HCT116 (cell line): ENCODE results near the gene MACROD1.

Experiments used
- JUND ChIP-seq: IDR thresholded peaks from 2 replicates; pipeline ENCODE4 v1.6.1; 2012
- POLR2A ChIP-seq: IDR thresholded peaks from 2 replicates; pipeline ENCODE4 v1.7.0; 2011; ENCODE audit warnings: borderline replicate concordance; ENCODE audit not compliant: insufficient read depth, insufficient read length; ENCODE audit errors: extremely low read depth

- no peak for TF ChIP-seq JUND
- no peak for TF ChIP-seq POLR2A
These were observed 107.4 kb downstream of the MACROD1 start for GRCh38 chr11:64058494-64058893.
